Keratinocyte (primary cell): ENCODE measurements around the gene LRTM1. TPM values are rescaled to one million over a fixed set of nuclear protein-coding genes. Genes with fewer than 3 reads are reported as not detected.

Experiments
- DNase-seq: peaks from one replicate; pipeline ENCODE4 v3.0.0-alpha.2; 2011; ENCODE audit warnings: low read depth, missing footprints, low spot score
- FAIRE-seq: peaks from 2 replicates; lab custom pipeline; 2011; peaks lifted over from hg19 to GRCh38; lab: Jason Lieb, UNC
- H2AFZ ChIP-seq: 2 replicates; pipeline ENCODE4 v1.6.0; 2012; ENCODE audit warnings: low read length, control low read depth, inconsistent platforms; ENCODE audit not compliant: control insufficient read depth
- H3K27ac ChIP-seq: 2 replicates; pipeline ENCODE4 v1.5.1; 2011; ENCODE audit warnings: low read length; ENCODE audit not compliant: control insufficient read depth, insufficient read depth
- H3K27me3 ChIP-seq: 3 replicates; pipeline ENCODE4 v1.6.0; 2011; ENCODE audit warnings: low read length; ENCODE audit not compliant: control insufficient read depth, insufficient read depth; ENCODE audit errors: extremely low read depth
- H3K36me3 ChIP-seq, 2 experiments: 2 replicates in 1 of 2; 3 replicates in 1 of 2; pipeline ENCODE4 v1.5.1; 2011; ENCODE audit warnings: low read length in 2 of 2, mild to moderate bottlenecking in 1 of 2; ENCODE audit not compliant: control insufficient read depth in 2 of 2, insufficient read depth in 2 of 2; ENCODE audit errors: extremely low read depth in 1 of 2
- H3K4me1 ChIP-seq: 3 replicates; pipeline ENCODE4 v1.5.1; 2011; ENCODE audit warnings: low read length; ENCODE audit not compliant: control insufficient read depth, insufficient read depth; ENCODE audit errors: extremely low read depth
- H3K4me2 ChIP-seq: 3 replicates; pipeline ENCODE4 v1.6.0; 2011; ENCODE audit warnings: low read depth, low read length; ENCODE audit not compliant: control insufficient read depth, insufficient read depth; ENCODE audit errors: extremely low read depth
- H3K4me3 ChIP-seq, 3 experiments: fragments of 200-600 bp in 1 of 3; sonication (generic) in 1 of 3; 2 replicates in 2 of 3; 3 replicates in 1 of 3; pipeline ENCODE4 v1.5.1; 2011 to 2016; ENCODE audit warnings: low read length in 3 of 3, mild to moderate bottlenecking in 3 of 3, control low read depth in 2 of 3, inconsistent platforms in 1 of 3, low read depth in 1 of 3, mixed read lengths in 1 of 3, mixed run types in 1 of 3, moderate library complexity in 1 of 3; ENCODE audit not compliant: control insufficient read depth in 2 of 3, insufficient read depth in 2 of 3; ENCODE audit errors: extremely low read depth in 1 of 3
- H3K79me2 ChIP-seq: 2 replicates; pipeline ENCODE4 v1.6.0; 2012; ENCODE audit warnings: low read length; ENCODE audit not compliant: control insufficient read depth, insufficient read depth
- H3K9ac ChIP-seq: 3 replicates; pipeline ENCODE4 v1.6.0; 2011; ENCODE audit warnings: low read length; ENCODE audit not compliant: control insufficient read depth, insufficient read depth; ENCODE audit errors: extremely low read depth
- H3K9me1 ChIP-seq: 3 replicates; pipeline ENCODE4 v1.6.0; 2011; ENCODE audit warnings: low read length; ENCODE audit not compliant: control insufficient read depth, insufficient read depth; ENCODE audit errors: extremely low read depth
- H3K9me3 ChIP-seq: 2 replicates; pipeline ENCODE4 v1.5.1; 2012; ENCODE audit warnings: low read depth, low read length; ENCODE audit not compliant: control insufficient read depth
- H4K20me1 ChIP-seq: 3 replicates; pipeline ENCODE4 v1.6.0; 2011; ENCODE audit warnings: low read length; ENCODE audit not compliant: control insufficient read depth, insufficient read depth; ENCODE audit errors: extremely low read depth
- EZH2 ChIP-seq: IDR thresholded peaks from one replicate; pipeline ENCODE4 v1.6.1; 2012; ENCODE audit warnings: inconsistent platforms, mild to moderate bottlenecking, low read length, moderate library complexity
- dilution Hi-C: fragments of 300-500 bp; cut with MboI; formaldehyde crosslinking; loops from one replicate; pipeline ENCODE4 v1.7.0; 2020; ENCODE audit warnings: low sequenced_read_pairs; ENCODE audit not compliant: extremely low pct_ligation_motif_present
- polyA plus RNA-seq, 5 experiments: library from polyadenylated mRNA; depleted of rRNA in 3 of 5; stranded (reverse) in 3 of 5; stranded (forward) in 1 of 5; unstranded in 1 of 5; fragments of >200 nt; gene quantifications; 1 replicate in 1 of 5; 2 replicates in 3 of 5; 3 replicates in 1 of 5; pipeline versions ENCODE4 v1.2.1 to v1.2.3, GENCODE V29; 2011 to 2012; ENCODE audit warnings: missing spikeins in 2 of 5, low read depth in 1 of 5, low replicate concordance in 1 of 5
- TF ChIP-seq, protein P1 (sequence below), 3 experiments: IDR thresholded peaks in 1 of 3; conservative IDR thresholded peaks in 1 of 3; optimal IDR thresholded peaks in 1 of 3; 2 replicates in 2 of 3; 3 replicates in 1 of 3; pipeline versions ENCODE3 to v1.5.1; 2011; ENCODE audit warnings: low read length in 3 of 3, mild to moderate bottlenecking in 3 of 3, moderate library complexity in 2 of 3, control low read depth in 1 of 3, inconsistent platforms in 1 of 3; ENCODE audit not compliant: insufficient read depth in 2 of 3; ENCODE audit errors: extremely low read depth in 1 of 3

LRTM1 gene
- polyA plus RNA-seq, 1 donor (not counting 4 experiments of a cell fraction or from before 2014, with no cell fraction given) = not detected

DNA sequence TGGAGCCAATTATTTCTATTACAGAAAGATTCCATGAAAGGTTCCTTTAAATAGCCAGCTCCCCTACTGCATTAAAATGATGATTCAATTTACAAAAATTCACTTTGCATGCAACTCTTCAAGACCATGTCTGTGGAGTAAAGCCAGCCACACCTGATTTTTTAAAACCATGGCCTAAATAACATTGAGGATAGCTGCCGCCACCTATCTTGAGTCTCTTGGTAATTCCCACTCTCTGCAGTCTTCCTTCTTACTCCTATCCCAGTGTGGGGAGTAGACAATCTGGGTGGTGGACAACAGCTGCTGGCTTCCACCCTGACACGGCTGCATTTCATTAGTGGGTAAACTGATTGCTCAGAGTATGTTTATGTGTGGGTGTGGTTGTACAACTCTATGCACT lies 10.7 kb downstream of the LRTM1 start:
- H3K4me3 ChIP-seq = no peak overlapping the region
- H3K27ac ChIP-seq = no peak overlapping the region
- no peaks in the 10 kb centered on the region for H3K4me1 ChIP-seq
- no peak for TF ChIP-seq EZH2
- TF ChIP-seq, protein P1, sequence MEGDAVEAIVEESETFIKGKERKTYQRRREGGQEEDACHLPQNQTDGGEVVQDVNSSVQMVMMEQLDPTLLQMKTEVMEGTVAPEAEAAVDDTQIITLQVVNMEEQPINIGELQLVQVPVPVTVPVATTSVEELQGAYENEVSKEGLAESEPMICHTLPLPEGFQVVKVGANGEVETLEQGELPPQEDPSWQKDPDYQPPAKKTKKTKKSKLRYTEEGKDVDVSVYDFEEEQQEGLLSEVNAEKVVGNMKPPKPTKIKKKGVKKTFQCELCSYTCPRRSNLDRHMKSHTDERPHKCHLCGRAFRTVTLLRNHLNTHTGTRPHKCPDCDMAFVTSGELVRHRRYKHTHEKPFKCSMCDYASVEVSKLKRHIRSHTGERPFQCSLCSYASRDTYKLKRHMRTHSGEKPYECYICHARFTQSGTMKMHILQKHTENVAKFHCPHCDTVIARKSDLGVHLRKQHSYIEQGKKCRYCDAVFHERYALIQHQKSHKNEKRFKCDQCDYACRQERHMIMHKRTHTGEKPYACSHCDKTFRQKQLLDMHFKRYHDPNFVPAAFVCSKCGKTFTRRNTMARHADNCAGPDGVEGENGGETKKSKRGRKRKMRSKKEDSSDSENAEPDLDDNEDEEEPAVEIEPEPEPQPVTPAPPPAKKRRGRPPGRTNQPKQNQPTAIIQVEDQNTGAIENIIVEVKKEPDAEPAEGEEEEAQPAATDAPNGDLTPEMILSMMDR (optimal IDR thresholded peaks at IDR 0.05 in 1 of 3, IDR thresholded peaks at IDR 0.05 in 1 of 3, conservative IDR thresholded peaks at IDR 0.05 in 1 of 3; ENCODE audit: extremely low read depth in 1 of 3, insufficient read depth in 2 of 3, low read length in 3 of 3) = no peak
- H3K27me3 ChIP-seq = no peaks in the 10 kb centered on the region
- FAIRE-seq (no peak), DNase-seq (no peak)
- no peaks in the 10 kb centered on the region for H3K9me3 ChIP-seq
- no peak overlapping the region for H3K9ac ChIP-seq
- H3K9me1 ChIP-seq = no peaks in the 10 kb centered on the region
- H3K36me3 ChIP-seq = no peaks in the 10 kb centered on the region
- H2AFZ ChIP-seq = no peak overlapping the region
- dilution Hi-C loops = no loop called here
- no peaks in the 10 kb centered on the region for H3K79me2 ChIP-seq
- H3K4me2 ChIP-seq = no peak overlapping the region
- H4K20me1 ChIP-seq = no peaks in the 10 kb centered on the region

DNA sequence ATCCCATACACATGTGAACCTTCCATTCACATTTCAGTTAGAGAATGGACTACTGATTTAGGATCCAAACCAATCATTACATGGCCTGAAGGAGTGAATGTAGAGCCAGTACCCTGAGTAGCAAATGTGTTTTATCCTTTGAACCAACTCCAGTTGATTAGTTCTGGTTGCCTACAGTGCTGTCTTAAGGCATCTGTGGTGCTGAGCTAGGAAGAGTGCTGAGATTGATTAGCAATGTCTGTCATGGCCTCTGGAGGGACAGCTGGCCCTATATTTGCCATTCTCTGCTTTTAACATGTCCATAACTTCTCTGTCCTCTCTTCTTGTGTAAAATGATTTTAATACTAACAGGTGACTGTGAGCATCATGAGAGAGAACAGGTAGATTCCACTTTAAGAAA lies 11.1 kb downstream of the LRTM1 start:
- Histone ChIP-seq H4K20me1 (no peaks in the 10 kb centered on the region), H3K27me3 (no peaks in the 10 kb centered on the region), H3K4me3 (no peak overlapping the region), H3K4me2 (no peak overlapping the region), H3K9me1 (no peaks in the 10 kb centered on the region), H3K27ac (no peak overlapping the region), H3K4me1 (no peaks in the 10 kb centered on the region), H3K9me3 (no peaks in the 10 kb centered on the region), H3K36me3 (no peaks in the 10 kb centered on the region), H2AFZ (no peak overlapping the region), H3K79me2 (no peaks in the 10 kb centered on the region), H3K9ac (no peak overlapping the region)
- TF ChIP-seq, protein P1 (optimal IDR thresholded peaks at IDR 0.05 in 1 of 3, IDR thresholded peaks at IDR 0.05 in 1 of 3, conservative IDR thresholded peaks at IDR 0.05 in 1 of 3; ENCODE audit: extremely low read depth in 1 of 3, insufficient read depth in 2 of 3, low read length in 3 of 3) = no peak
- no peak for TF ChIP-seq EZH2
- dilution Hi-C loops = no loop called here
- DNase-seq (no peak), FAIRE-seq (no peak)
